Breast epithelium (tissue), 4 donors: ENCODE data around the gene ANKRD39. TPM values are rescaled to one million over a fixed set of nuclear protein-coding genes. Genes with fewer than 3 reads are reported as not detected.

ENCODE experiments used
- DNase-seq, 2 donors: peaks; one replicate each; pipeline ENCODE4 v3.0.0-alpha.2; 2019; ENCODE audit warnings: low spot score in 2 of 2
- H3K27ac ChIP-seq, 2 donors: fragments of 200-600 bp; sonication (generic) in 1 of 2; one replicate each; pipeline ENCODE4 v1.5.1; 2016 to 2019; ENCODE audit warnings: mild to moderate bottlenecking in 1 of 2
- H3K27me3 ChIP-seq, 2 donors: fragments of 200-600 bp; sonication (generic) in 1 of 2; one replicate each; pipeline versions ENCODE4 v1.5.1 to v1.6.0; 2017 to 2019; ENCODE audit warnings: control low read depth in 1 of 2, mild to moderate bottlenecking in 1 of 2
- H3K36me3 ChIP-seq: fragments of 200-600 bp; one replicate; pipeline ENCODE4 v1.5.1; 2019
- H3K4me1 ChIP-seq, 2 donors: fragments of 200-600 bp; sonication (generic); one replicate each; pipeline ENCODE4 v1.5.1; 2016 to 2019; ENCODE audit warnings: control low read depth in 1 of 2
- H3K4me3 ChIP-seq, 3 donors: fragments of 200-600 bp; sonication (generic); 1 replicate in 2 of 3; 2 replicates in 1 of 3; pipeline ENCODE4 v1.5.1; 2016 to 2019; ENCODE audit warnings: mild to moderate bottlenecking in 3 of 3, moderate library complexity in 2 of 3
- H3K9me3 ChIP-seq, 2 donors: fragments of 200-600 bp; sonication (generic) in 1 of 2; one replicate each; pipeline ENCODE4 v1.5.1; 2016 to 2019; ENCODE audit warnings: control low read depth in 1 of 2
- POLR2A ChIP-seq: fragments of 450-650 bp; IDR thresholded peaks from one replicate; pipeline ENCODE4 v1.6.1; 2016; ENCODE audit warnings: antibody characterized with exemption, mild to moderate bottlenecking, moderate library complexity
- POLR2AphosphoS5 ChIP-seq, 3 donors: sonication (generic); formaldehyde crosslinking; IDR thresholded peaks; one replicate each; pipeline ENCODE4 v1.6.1; 2017; ENCODE audit warnings: antibody characterized with exemption in 3 of 3
- intact Hi-C: fragments of 100-400 bp; cut with DNase I; formaldehyde crosslinking; loops from one replicate; pipeline ENCODE4 v1.15.1; 2023; ENCODE audit warnings: low total_unique reads
- total RNA-seq, 3 donors: library from RNA; depleted of rRNA; stranded (reverse); fragments of >200 nt; gene quantifications; one replicate each; pipeline ENCODE4 v1.1.0, GENCODE V29; 2016
- TF ChIP-seq, protein P1 (sequence below), 3 donors: fragments of 450-650 bp; IDR thresholded peaks; one replicate each; pipeline ENCODE4 v1.5.1; 2016 to 2017; ENCODE audit warnings: antibody characterized with exemption in 3 of 3, mild to moderate bottlenecking in 3 of 3, moderate library complexity in 3 of 3

ANKRD39 gene
- total RNA-seq, 3 donors from 2014 or later: 8.8 to 15.8 (median 9.2) TPM

DNA sequence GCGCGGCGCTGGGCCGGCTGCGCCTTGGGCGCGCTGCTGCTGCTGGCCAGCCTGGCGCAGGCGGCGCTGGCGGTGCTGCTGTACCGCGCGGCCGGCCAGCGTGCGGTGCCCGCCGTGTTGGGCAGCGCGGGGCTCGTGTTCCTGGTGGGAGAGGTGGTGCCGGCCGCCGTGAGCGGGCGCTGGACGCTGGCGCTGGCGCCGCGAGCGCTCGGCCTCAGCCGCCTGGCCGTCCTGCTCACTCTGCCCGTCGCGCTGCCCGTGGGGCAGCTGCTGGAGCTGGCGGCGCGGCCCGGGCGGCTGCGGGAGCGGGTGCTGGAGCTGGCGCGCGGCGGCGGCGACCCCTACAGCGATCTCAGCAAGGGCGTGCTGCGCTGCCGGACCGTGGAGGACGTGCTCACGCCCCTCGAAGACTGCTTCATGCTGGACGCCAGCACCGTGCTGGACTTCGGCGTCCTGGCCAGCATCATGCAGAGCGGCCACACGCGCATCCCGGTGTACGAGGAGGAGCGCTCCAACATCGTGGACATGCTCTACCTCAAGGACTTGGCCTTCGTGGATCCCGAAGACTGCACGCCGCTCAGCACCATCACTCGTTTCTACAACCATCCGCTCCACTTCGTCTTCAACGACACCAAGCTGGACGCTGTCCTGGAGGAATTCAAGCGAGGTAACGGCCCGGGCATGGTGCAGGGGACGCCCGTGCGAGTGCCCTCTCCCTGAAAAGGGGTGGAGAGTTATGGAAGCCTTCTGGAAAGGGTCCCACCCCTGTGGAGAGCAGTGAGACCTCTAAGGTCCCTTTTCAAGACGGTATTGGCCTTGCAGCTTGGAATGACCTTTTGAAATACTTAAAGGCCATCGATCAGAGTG, 40.7 kb downstream of the ANKRD39 start:
- Histone ChIP-seq H3K9me3 (no peaks in the 10 kb centered on the region), H3K27ac (peak overlapping the region in 1 of 2 donors; percentile 93), H3K4me1 (peaks cover 14 to 18% of the 10 kb centered on the region in 2 donors), H3K36me3 (no peaks in the 10 kb centered on the region), H3K4me3 (peak overlapping the region; percentile 78 to 97 (median 84)), H3K27me3 (no peaks in the 10 kb centered on the region)
- intact Hi-C loops: no loop called here
- TF ChIP-seq POLR2A: no peak
- no peak for TF ChIP-seq POLR2AphosphoS5 (IDR thresholded peaks at IDR 0.05)
- TF ChIP-seq, protein P1, sequence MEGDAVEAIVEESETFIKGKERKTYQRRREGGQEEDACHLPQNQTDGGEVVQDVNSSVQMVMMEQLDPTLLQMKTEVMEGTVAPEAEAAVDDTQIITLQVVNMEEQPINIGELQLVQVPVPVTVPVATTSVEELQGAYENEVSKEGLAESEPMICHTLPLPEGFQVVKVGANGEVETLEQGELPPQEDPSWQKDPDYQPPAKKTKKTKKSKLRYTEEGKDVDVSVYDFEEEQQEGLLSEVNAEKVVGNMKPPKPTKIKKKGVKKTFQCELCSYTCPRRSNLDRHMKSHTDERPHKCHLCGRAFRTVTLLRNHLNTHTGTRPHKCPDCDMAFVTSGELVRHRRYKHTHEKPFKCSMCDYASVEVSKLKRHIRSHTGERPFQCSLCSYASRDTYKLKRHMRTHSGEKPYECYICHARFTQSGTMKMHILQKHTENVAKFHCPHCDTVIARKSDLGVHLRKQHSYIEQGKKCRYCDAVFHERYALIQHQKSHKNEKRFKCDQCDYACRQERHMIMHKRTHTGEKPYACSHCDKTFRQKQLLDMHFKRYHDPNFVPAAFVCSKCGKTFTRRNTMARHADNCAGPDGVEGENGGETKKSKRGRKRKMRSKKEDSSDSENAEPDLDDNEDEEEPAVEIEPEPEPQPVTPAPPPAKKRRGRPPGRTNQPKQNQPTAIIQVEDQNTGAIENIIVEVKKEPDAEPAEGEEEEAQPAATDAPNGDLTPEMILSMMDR (IDR thresholded peaks at IDR 0.05): no peak
- no peak for DNase-seq

DNA sequence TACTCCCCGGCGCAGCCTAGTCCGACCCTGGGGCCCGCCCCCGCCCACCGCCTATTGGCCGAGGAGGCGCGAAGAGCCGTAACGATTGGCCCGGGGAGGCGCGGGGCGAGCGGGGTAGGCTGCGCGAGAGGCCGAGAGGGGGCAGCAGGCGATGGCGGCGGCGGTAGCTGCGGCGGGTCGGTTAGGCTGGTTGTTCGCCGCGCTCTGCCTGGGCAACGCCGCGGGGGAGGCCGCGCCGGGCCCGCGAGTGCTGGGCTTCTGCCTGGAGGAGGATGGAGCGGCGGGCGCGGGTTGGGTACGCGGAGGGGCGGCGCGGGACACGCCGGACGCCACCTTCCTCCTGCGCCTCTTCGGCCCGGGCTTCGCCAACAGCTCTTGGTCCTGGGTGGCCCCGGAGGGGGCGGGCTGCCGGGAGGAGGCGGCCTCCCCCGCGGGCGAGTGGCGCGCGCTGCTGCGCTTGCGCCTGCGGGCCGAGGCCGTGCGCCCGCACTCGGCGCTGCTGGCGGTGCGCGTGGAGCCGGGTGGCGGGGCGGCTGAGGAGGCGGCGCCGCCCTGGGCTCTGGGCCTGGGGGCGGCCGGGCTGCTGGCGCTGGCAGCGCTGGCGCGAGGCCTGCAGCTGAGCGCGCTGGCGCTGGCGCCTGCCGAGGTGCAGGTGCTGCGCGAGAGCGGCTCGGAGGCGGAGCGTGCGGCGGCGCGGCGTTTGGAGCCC, 41.5 kb downstream of the ANKRD39 start, which contains the start of gene CNNM3:
Gene CNNM3 (plus strand): TSS at position 142 of the 709 bp plus-strand sequence. CDS start 10 bp downstream, at position 152.
- H3K27ac ChIP-seq: peak within 1 kb of the TSS; percentile 90 to 93
- DNase-seq: peak; percentile 94 to 96
- intact Hi-C loops: no loop called here
- TF ChIP-seq POLR2A (no peak), POLR2AphosphoS5 (IDR thresholded peaks at IDR 0.05) (peak; percentile 62 to 80 (median 71))
- TF ChIP-seq, protein P1 (IDR thresholded peaks at IDR 0.05): peak; percentile 52 to 73 (median 70)
- H3K27me3 ChIP-seq: no peaks in the 10 kb centered on the region
- H3K9me3 ChIP-seq: no peaks in the 10 kb centered on the region
- peak within 1 kb of the TSS; percentile 78 to 97 (median 84) for H3K4me3 ChIP-seq
- H3K4me1 ChIP-seq: peaks cover 14 to 18% of the 10 kb centered on the region in 2 donors
- no peaks in the 10 kb centered on the region for H3K36me3 ChIP-seq

DNA sequence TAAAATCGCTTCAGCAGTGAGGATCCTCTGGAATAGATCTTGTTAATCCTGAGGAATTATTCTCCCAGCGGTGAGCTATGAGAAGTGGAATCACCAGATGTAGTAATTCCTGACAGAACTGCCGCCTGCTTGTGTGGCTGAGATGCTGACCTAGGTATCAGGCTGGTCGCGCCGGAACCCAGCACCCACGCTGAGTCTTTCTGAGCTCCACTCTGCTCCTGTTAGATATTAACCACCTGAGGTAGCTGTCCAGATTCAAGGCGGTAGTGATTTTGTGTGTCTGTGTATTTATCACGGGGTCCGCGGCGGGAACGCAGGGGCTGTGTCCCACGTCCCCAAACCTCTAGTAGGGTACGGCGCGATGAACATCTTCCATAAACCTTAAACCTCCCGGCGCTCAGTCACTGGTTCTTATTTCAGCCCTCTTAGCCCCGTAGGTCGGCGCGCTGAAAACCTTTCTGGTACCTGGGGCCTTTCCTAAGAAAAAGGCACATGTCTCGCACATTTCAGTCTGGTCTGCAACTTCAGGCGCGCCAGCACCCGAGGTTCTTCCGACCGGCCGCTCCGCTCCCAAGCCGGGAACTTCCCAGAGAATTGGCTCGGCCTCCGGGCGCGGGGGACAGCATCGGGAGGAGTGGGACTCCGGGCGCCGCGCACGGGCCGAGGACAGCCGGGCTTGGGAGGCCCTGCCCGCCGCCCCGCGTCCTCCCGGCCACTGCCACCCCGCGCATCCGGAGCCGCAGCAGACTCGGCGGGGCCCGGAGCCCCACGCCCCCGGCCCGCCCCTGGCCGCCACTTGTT, 42.3 kb downstream of the ANKRD39 start:
- DNase-seq: peak in 1 of 2 donors; percentile 32
- peak overlapping the region; percentile 90 to 93 for H3K27ac ChIP-seq
- H3K4me1 ChIP-seq: peaks cover 14 to 18% of the 10 kb centered on the region in 2 donors
- H3K36me3 ChIP-seq: no peaks in the 10 kb centered on the region
- H3K27me3 ChIP-seq: no peaks in the 10 kb centered on the region
- TF ChIP-seq, protein P1 (IDR thresholded peaks at IDR 0.05): no peak
- TF ChIP-seq POLR2AphosphoS5 (IDR thresholded peaks at IDR 0.05) (no peak), POLR2A (no peak)
- H3K9me3 ChIP-seq: no peaks in the 10 kb centered on the region
- intact Hi-C loops: no loop called here
- H3K4me3 ChIP-seq: peak overlapping the region; percentile 78 to 97 (median 84)

DNA sequence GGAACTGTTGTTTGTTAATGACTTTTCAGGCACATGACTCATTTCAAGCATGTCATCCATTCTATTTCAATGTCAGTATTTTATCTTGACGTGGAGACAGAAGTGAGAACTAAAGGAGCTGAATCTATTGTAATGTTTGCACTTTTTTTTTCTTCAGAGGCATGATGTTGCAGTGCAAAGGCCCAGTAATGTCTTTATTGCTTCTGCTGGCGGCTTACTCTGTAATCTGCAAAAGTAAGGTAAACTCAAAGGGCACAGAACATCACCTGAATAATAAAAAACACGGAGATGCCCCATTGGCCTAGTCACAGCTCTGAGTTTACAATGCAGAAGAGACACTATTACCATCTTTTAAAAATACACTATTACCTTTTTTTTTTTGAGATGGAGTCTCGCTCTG, 44.2 kb downstream of the ANKRD39 start:
- TF ChIP-seq POLR2A: no peak
- no peak for TF ChIP-seq POLR2AphosphoS5 (IDR thresholded peaks at IDR 0.05)
- TF ChIP-seq, protein P1 (IDR thresholded peaks at IDR 0.05): no peak
- no peak for DNase-seq
- Histone ChIP-seq H3K27me3 (no peaks in the 10 kb centered on the region), H3K27ac (no peak overlapping the region), H3K36me3 (no peaks in the 10 kb centered on the region), H3K4me3 (no peak overlapping the region), H3K9me3 (no peaks in the 10 kb centered on the region), H3K4me1 (peaks cover 3 to 12% of the 10 kb centered on the region in 2 donors)
- intact Hi-C loops: no loop called here
